ENCODE data around the gene DNAJB6. TPM values are rescaled to one million over a fixed set of nuclear protein-coding genes. Genes with fewer than 3 reads are reported as not detected.

The DNAJB6 gene
- total RNA-seq, 1 experiment from 2014 or later = 82.5 TPM

- intact Hi-C loops (cut with micrococcal nuclease) = no loop called here
Observed at GRCh38 chr7:157457355-157458253, 120.8 kb downstream of the DNAJB6 start.

More at GRCh38 chr7:157457355-157458253, 120.8 kb downstream of the DNAJB6 start:
- H3K36me3 ChIP-seq (ENCODE audit: control insufficient read depth in 1 of 2, insufficient read depth in 2 of 2, low read length in 2 of 2) = no peaks in the 10 kb centered on the region
- ChIA-PET RAD21 (ENCODE audit: low non-redundant PET in 1 of 2, low total read pairs in 2 of 2, uncharacterized antibody in 2 of 2, unreplicated experiment in 2 of 2) (no interaction called here), CTCF (no interaction called here), POLR2A (no interaction called here)
- no peaks in the 10 kb centered on the region for H4K20me1 ChIP-seq (ENCODE audit: insufficient read depth)
- no peak overlapping the region for H3K4me3 ChIP-seq (replicated peaks in 1 of 2; ENCODE audit: low read depth in 1 of 2, low read length in 2 of 2)
- no peaks in the 10 kb centered on the region for H3K79me2 ChIP-seq (ENCODE audit: insufficient read depth, low read length)
- no peaks in the 10 kb centered on the region for H3K9me2 ChIP-seq (ENCODE audit: insufficient read depth)
- no peak overlapping the region for H2AFZ ChIP-seq (ENCODE audit: low read depth, low read length, poor library complexity, severe bottlenecking)
- no peak overlapping the region for H3K9ac ChIP-seq (ENCODE audit: low read length)
- 0 out of 4 replicates have a peak, but pooled peaks cover 0 to 3% of the 10 kb centered on the region in 2 experiments for H3K4me1 ChIP-seq (ENCODE audit: control insufficient read depth in 1 of 2, insufficient read depth in 2 of 2, low read length in 2 of 2)
- H3K27ac ChIP-seq (ENCODE audit: low read depth, low read length) = no peak overlapping the region
- ATAC-seq (no peak), DNase-seq (ENCODE audit: low read depth, low spot score) (no peak)
- no peak overlapping the region for H3K4me2 ChIP-seq (ENCODE audit: low read length)
- no peaks in the 10 kb centered on the region for H3K27me3 ChIP-seq (ENCODE audit: insufficient read depth, low read length)
- no peak for TF ChIP-seq CEBPB (IDR thresholded peaks at IDR 0.05; ENCODE audit: low read depth)
- no peak for TF ChIP-seq TCF7L2 (IDR thresholded peaks at IDR 0.05; ENCODE audit: borderline replicate concordance, extremely low read depth, insufficient read depth, insufficient read length)
- TF ChIP-seq EZH2 (IDR thresholded peaks at IDR 0.05) = no peak
- TF ChIP-seq POLR2AphosphoS5 (IDR thresholded peaks at IDR 0.05; ENCODE audit: low read depth, low read length) = no peak
- TF ChIP-seq EZH2phosphoT487 (IDR thresholded peaks at IDR 0.05; ENCODE audit: borderline replicate concordance) = no peak
- TF ChIP-seq JUND (IDR thresholded peaks at IDR 0.05) = no peak
- TF ChIP-seq SRF (IDR thresholded peaks at IDR 0.05; ENCODE audit: low read depth) = no peak
- TF ChIP-seq CTCF (IDR thresholded peaks at IDR 0.05 in 2 of 3, conservative IDR thresholded peaks at IDR 0.05 in 1 of 3; ENCODE audit: borderline replicate concordance in 1 of 3, insufficient read depth in 1 of 3, low read depth in 2 of 3, low read length in 2 of 3) = no peak
- no peak for TF ChIP-seq ZBTB33 (IDR thresholded peaks at IDR 0.05; ENCODE audit: extremely low read depth, insufficient replicate concordance, low read length)
- no peak for TF ChIP-seq ZFX (IDR thresholded peaks at IDR 0.05)
- TF ChIP-seq ZNF274 (IDR thresholded peaks at IDR 0.05; ENCODE audit: low read depth, low read length) = no peak
- TF ChIP-seq RAD21 (IDR thresholded peaks at IDR 0.05; ENCODE audit: low read depth) = no peak
- TF ChIP-seq REST (IDR thresholded peaks at IDR 0.05; ENCODE audit: low read depth) = no peak
- no peak for TF ChIP-seq ELF1 (IDR thresholded peaks at IDR 0.05; ENCODE audit: borderline replicate concordance, low read depth)
- no peak for TF ChIP-seq SIN3A (IDR thresholded peaks at IDR 0.05; ENCODE audit: low read depth)
- TF ChIP-seq EGR1 (IDR thresholded peaks at IDR 0.05; ENCODE audit: low read depth) = no peak
- no peak for TF ChIP-seq POLR2A (IDR thresholded peaks at IDR 0.05; ENCODE audit: borderline replicate concordance, extremely low read depth, insufficient read depth, insufficient read length)
- TF ChIP-seq FOSL1 (IDR thresholded peaks at IDR 0.05; ENCODE audit: low read depth) = no peak
- TF ChIP-seq SP1 (IDR thresholded peaks at IDR 0.05; ENCODE audit: low read depth) = no peak
- H3K9me3 ChIP-seq (ENCODE audit: control insufficient read depth in 1 of 2, insufficient read depth in 1 of 2, low read depth in 1 of 2, low read length in 2 of 2) = no peaks in the 10 kb centered on the region
- BruUV-seq (replicated peaks) = no TSS peak
